ENCODE results near the gene JAG2.

DNA sequence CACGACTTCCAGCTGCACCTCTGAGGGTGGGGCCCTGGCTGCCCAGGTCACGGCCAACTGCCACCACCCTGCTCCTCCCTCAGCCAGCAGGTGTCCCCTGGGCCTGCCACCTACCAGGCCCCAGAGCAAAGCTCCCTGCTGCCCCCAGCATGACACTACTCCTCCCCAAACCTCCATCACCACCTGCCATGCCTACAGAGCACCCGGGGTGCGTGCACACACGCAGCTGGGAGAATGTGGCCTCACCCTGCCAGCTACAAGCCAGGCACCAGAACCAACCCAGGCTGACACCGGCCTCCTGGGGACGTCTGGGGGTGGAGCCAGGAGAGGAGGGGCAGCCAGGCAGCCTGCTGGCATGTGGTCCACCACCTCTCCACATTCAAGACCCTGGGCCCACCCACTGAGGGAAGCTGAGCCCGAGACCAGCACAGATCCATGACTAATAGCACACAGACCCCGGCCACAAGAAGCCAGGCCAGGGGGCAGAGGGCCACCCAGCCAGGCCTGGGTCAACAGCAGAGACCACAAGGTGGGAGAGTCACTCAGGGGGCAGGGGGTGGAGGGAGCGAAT, 3.4 kb downstream of the JAG2 start:
- TF ChIP-seq, protein P1, sequence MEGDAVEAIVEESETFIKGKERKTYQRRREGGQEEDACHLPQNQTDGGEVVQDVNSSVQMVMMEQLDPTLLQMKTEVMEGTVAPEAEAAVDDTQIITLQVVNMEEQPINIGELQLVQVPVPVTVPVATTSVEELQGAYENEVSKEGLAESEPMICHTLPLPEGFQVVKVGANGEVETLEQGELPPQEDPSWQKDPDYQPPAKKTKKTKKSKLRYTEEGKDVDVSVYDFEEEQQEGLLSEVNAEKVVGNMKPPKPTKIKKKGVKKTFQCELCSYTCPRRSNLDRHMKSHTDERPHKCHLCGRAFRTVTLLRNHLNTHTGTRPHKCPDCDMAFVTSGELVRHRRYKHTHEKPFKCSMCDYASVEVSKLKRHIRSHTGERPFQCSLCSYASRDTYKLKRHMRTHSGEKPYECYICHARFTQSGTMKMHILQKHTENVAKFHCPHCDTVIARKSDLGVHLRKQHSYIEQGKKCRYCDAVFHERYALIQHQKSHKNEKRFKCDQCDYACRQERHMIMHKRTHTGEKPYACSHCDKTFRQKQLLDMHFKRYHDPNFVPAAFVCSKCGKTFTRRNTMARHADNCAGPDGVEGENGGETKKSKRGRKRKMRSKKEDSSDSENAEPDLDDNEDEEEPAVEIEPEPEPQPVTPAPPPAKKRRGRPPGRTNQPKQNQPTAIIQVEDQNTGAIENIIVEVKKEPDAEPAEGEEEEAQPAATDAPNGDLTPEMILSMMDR (IDR thresholded peaks at IDR 0.05): no peak
- no peak for TF ChIP-seq POLR2A (IDR thresholded peaks at IDR 0.05)
